ENCODE results near the gene ATP6V1C2.
"Not testable (repeated sequence)": the region's sequence is repeated elsewhere in the genome, so short reads cannot be mapped to it uniquely, and the experiment has no call there.

Gene ATP6V1C2

DNA sequence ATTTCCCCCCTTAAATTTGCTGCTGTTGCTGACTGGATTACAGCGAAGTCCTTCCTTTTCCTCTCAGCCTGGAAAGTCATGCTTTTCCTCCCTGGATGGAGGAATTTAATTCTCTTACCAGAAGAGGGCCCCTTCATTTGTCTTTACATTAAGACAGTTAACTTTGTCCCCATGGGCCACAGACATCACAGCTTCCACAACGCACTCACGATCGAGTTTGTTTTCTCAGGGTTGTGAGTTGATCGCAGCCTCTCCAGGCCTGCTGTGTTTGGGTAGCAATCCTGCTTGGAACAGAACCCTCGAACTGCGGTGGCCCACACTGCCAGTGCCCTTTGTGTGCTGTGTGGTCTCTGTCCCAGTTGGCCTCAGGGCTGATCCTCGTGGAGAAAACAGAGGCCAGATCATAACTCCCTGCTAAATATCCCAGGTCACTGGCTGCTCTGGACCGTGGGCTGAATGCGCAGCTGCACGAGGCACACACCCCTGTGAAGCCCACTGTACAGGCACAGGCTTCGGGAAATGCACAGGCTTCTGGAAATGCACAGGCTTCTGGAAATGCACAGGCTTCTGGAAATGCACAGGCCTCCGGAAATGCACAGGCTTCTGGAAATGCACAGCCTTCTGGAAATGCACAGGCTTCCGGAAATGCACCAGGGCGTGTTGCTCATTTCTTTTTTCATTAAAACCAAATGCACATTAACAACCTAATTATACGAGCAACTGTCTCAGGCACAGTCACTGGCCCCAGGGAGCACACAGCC, 93.3 kb downstream of the ATP6V1C2 start:
- peaks cover 0 to 5% of the 10 kb centered on the region in 2 experiments; a peak in 1 of 3 replicates for H3K36me3 ChIP-seq (ENCODE audit: control insufficient read depth in 2 of 2, insufficient read depth in 1 of 2, low read length in 2 of 2)
- CTCF ChIA-PET = interaction anchor here (0.6 to 0.7 kb wide), 2 partner anchors 17 to 195 kb away, joined by 3 to 9 read pairs; no protein-coding TSS in a partner anchor
- H3K27ac ChIP-seq (ENCODE audit: extremely low read depth, low read depth, low read length) = no peak overlapping the region
- POLR2A ChIA-PET = no interaction called here
- no peak for TF ChIP-seq SALL2 (tag by site-specific recombination; IDR thresholded peaks at IDR 0.05; ENCODE audit: borderline replicate concordance)
- 0 out of 2 replicates have a peak, but pooled peaks have one; percentile 10 for TF ChIP-seq ZBTB8A (tag by site-specific recombination; IDR thresholded peaks at IDR 0.05)
- TF ChIP-seq TCF7L2 (IDR thresholded peaks at IDR 0.05; ENCODE audit: borderline replicate concordance, low read depth, low read length) = no peak
- no peak for TF ChIP-seq ZNF416 (tag by site-specific recombination; IDR thresholded peaks at IDR 0.05)
- TF ChIP-seq PRDM1 (tag by site-specific recombination; IDR thresholded peaks at IDR 0.05) = 0 out of 2 replicates have a peak, but pooled peaks have one; percentile 24
- TF ChIP-seq ZBTB17 (tag by site-specific recombination; IDR thresholded peaks at IDR 0.05) = peak; percentile 74
- no peaks in the 10 kb centered on the region for H3K9me3 ChIP-seq (ENCODE audit: control insufficient read depth, insufficient read depth, low read depth, low read length)
- no peak overlapping the region for H3K4me3 ChIP-seq (ENCODE audit: low read depth, low read length)
- peaks cover 9% of the 10 kb centered on the region for H3K4me1 ChIP-seq (ENCODE audit: control insufficient read depth, insufficient read depth, low read length)

DNA sequence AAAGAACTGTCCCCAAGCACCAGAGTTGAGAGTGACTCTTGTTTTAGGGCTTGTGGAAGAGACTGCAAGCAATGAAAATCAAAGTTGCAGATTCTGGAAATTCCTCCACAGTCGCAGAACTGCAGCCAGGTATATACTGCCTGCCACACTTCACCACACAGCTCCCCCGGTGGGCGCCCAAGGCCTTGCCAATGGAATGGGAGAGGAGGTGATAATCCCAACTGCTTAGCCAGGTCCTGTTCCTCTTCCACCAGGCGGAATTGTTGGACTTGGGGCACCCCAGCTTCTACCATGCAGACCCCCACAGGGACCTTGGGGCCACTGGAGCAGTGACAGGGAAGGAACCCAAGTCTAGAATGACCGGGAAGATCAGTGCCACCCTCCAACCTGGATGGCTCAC, 96.0 kb downstream of the ATP6V1C2 start:
- TF ChIP-seq ZNF433 (tag by site-specific recombination; IDR thresholded peaks at IDR 0.05; ENCODE audit: low read depth) (no peak), MYNN (tag by site-specific recombination; IDR thresholded peaks at IDR 0.05; ENCODE audit: borderline replicate concordance) (no peak), ZNF792 (tag by site-specific recombination; IDR thresholded peaks at IDR 0.05) (no peak), ZNF596 (tag by site-specific recombination; IDR thresholded peaks at IDR 0.05) (no peak)
- TF ChIP-seq, protein P1, sequence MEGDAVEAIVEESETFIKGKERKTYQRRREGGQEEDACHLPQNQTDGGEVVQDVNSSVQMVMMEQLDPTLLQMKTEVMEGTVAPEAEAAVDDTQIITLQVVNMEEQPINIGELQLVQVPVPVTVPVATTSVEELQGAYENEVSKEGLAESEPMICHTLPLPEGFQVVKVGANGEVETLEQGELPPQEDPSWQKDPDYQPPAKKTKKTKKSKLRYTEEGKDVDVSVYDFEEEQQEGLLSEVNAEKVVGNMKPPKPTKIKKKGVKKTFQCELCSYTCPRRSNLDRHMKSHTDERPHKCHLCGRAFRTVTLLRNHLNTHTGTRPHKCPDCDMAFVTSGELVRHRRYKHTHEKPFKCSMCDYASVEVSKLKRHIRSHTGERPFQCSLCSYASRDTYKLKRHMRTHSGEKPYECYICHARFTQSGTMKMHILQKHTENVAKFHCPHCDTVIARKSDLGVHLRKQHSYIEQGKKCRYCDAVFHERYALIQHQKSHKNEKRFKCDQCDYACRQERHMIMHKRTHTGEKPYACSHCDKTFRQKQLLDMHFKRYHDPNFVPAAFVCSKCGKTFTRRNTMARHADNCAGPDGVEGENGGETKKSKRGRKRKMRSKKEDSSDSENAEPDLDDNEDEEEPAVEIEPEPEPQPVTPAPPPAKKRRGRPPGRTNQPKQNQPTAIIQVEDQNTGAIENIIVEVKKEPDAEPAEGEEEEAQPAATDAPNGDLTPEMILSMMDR (tag by site-specific recombination; IDR thresholded peaks at IDR 0.05) = peak; percentile 45; the same call in 1 of the 2 replicates
- ChIA-PET POLR2A (interaction anchor here (0.6 kb wide), 1 partner anchor 18 kb away, joined by 3 read pairs; no protein-coding TSS in a partner anchor), CTCF (interaction anchor here (0.6 to 3.4 kb wide), 10 partner anchors 9 to 865 kb away, joined by 3 to 19 read pairs (median 4); no protein-coding TSS in a partner anchor)
- H3K4me3 ChIP-seq (ENCODE audit: low read depth, low read length) = no peak overlapping the region
- no peaks in the 10 kb centered on the region for H3K9me3 ChIP-seq (ENCODE audit: control insufficient read depth, insufficient read depth, low read depth, low read length)
- H3K27ac ChIP-seq (ENCODE audit: extremely low read depth, low read depth, low read length) = no peak overlapping the region
- no peaks in the 10 kb centered on the region; the same call in 1 of the 2 replicates for H3K4me1 ChIP-seq (ENCODE audit: control insufficient read depth, insufficient read depth, low read length)
- H3K36me3 ChIP-seq (ENCODE audit: control insufficient read depth in 2 of 2, insufficient read depth in 1 of 2, low read length in 2 of 2) = no peaks in the 10 kb centered on the region

DNA sequence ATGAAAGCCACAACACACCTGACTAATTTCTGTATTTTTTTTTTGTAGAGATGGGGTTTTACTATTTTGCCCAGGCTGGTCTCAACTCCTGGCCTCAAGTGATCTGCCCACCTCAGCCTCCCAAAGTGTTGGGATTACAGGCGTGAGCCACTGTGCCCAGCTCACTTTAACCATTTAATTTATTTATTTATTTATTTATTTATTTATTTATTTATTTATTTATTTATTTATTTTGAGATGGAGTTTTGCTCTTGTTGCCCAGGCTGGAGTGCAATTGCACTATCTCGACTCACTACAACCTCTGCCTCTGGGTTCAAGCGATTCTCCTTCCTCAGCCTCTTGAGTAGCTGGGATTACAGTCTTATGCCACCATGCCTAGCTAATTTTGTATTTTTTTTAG, 96.9 kb downstream of the ATP6V1C2 start:
- H3K27ac ChIP-seq (ENCODE audit: extremely low read depth, low read depth, low read length); H3K36me3 ChIP-seq (ENCODE audit: control insufficient read depth in 2 of 2, insufficient read depth in 1 of 2, low read length in 2 of 2); H3K4me1 ChIP-seq (ENCODE audit: control insufficient read depth, insufficient read depth, low read length); POLR2A ChIA-PET; H3K9me3 ChIP-seq (ENCODE audit: control insufficient read depth, insufficient read depth, low read depth, low read length); H3K4me3 ChIP-seq (ENCODE audit: low read depth, low read length): not testable (repeated sequence)
- CTCF ChIA-PET = interaction anchor here (0.5 to 3.4 kb wide), 6 partner anchors 14 to 1110 kb away, joined by 3 to 19 read pairs (median 4); no protein-coding TSS in a partner anchor
- TF ChIP-seq ZNF394 (tag by site-specific recombination; IDR thresholded peaks at IDR 0.05; ENCODE audit: borderline replicate concordance) (peak; percentile 97), ZBTB8A (tag by site-specific recombination; IDR thresholded peaks at IDR 0.05) (peak; percentile 72), ZNF354C (tag by site-specific recombination; IDR thresholded peaks at IDR 0.05; ENCODE audit: borderline replicate concordance, low read depth) (0 out of 2 replicates have a peak, but pooled peaks have one; percentile 64), ZNF426 (tag by site-specific recombination; IDR thresholded peaks at IDR 0.05) (peak; percentile 84), ZNF266 (tag by site-specific recombination; IDR thresholded peaks at IDR 0.05; ENCODE audit: low read depth) (peak; percentile 59), ZNF202 (tag by site-specific recombination; IDR thresholded peaks at IDR 0.05; ENCODE audit: borderline replicate concordance) (peak; percentile 87; the same call in 1 of the 2 replicates), ZNF791 (tag by site-specific recombination; IDR thresholded peaks at IDR 0.05) (0 out of 2 replicates have a peak, but pooled peaks have one; percentile 14)
- TF ChIP-seq, protein P2, sequence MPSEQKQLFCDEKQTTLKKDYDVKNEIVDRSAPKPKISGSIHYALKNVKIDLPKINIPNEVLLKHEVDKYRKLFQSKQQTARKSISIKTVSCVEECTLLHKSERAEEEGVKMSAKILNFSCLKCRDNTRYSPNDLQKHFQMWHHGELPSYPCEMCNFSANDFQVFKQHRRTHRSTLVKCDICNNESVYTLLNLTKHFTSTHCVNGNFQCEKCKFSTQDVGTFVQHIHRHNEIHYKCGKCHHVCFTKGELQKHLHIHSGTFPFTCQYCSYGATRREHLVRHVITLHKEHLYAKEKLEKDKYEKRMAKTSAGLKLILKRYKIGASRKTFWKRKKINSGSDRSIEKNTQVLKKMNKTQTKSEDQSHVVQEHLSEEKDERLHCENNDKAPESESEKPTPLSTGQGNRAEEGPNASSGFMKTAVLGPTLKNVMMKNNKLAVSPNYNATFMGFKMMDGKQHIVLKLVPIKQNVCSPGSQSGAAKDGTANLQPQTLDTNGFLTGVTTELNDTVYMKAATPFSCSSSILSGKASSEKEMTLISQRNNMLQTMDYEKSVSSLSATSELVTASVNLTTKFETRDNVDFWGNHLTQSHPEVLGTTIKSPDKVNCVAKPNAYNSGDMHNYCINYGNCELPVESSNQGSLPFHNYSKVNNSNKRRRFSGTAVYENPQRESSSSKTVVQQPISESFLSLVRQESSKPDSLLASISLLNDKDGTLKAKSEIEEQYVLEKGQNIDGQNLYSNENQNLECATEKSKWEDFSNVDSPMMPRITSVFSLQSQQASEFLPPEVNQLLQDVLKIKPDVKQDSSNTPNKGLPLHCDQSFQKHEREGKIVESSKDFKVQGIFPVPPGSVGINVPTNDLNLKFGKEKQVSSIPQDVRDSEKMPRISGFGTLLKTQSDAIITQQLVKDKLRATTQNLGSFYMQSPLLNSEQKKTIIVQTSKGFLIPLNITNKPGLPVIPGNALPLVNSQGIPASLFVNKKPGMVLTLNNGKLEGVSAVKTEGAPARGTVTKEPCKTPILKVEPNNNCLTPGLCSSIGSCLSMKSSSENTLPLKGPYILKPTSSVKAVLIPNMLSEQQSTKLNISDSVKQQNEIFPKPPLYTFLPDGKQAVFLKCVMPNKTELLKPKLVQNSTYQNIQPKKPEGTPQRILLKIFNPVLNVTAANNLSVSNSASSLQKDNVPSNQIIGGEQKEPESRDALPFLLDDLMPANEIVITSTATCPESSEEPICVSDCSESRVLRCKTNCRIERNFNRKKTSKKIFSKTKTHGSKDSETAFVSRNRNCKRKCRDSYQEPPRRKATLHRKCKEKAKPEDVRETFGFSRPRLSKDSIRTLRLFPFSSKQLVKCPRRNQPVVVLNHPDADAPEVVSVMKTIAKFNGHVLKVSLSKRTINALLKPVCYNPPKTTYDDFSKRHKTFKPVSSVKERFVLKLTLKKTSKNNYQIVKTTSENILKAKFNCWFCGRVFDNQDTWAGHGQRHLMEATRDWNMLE (tag by site-specific recombination; conservative IDR thresholded peaks at IDR 0.05; ENCODE audit: low read depth) = peak; percentile 86
- TF ChIP-seq, protein P3, sequence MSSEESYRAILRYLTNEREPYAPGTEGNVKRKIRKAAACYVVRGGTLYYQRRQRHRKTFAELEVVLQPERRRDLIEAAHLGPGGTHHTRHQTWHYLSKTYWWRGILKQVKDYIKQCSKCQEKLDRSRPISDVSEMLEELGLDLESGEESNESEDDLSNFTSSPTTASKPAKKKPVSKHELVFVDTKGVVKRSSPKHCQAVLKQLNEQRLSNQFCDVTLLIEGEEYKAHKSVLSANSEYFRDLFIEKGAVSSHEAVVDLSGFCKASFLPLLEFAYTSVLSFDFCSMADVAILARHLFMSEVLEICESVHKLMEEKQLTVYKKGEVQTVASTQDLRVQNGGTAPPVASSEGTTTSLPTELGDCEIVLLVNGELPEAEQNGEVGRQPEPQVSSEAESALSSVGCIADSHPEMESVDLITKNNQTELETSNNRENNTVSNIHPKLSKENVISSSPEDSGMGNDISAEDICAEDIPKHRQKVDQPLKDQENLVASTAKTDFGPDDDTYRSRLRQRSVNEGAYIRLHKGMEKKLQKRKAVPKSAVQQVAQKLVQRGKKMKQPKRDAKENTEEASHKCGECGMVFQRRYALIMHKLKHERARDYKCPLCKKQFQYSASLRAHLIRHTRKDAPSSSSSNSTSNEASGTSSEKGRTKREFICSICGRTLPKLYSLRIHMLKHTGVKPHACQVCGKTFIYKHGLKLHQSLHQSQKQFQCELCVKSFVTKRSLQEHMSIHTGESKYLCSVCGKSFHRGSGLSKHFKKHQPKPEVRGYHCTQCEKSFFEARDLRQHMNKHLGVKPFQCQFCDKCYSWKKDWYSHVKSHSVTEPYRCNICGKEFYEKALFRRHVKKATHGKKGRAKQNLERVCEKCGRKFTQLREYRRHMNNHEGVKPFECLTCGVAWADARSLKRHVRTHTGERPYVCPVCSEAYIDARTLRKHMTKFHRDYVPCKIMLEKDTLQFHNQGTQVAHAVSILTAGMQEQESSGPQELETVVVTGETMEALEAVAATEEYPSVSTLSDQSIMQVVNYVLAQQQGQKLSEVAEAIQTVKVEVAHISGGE (tag by site-specific recombination; conservative IDR thresholded peaks at IDR 0.05; ENCODE audit: low read depth) = peak; percentile 66

All from HEK293 (cell line).